SK-N-SH treated with all-trans-retinoic acid at 6 μM for 48 hours (cell line): ENCODE data around the gene RNU1-1.
"Not testable (repeated sequence)": the region's sequence is repeated elsewhere in the genome, so short reads cannot be mapped to it uniquely, and the experiment has no call there.

Source experiments
- ARNTL ChIP-seq: fragments of 450-650 bp; formaldehyde crosslinking; IDR thresholded peaks from 2 replicates; pipeline ENCODE4 v1.5.0; 2020; ENCODE audit warnings: low read depth, mild to moderate bottlenecking, moderate library complexity, borderline replicate concordance
- CSDC2 ChIP-seq: fragments of 250-450 bp; sonication (Bioruptor Pico); IDR thresholded peaks from 2 replicates; pipeline ENCODE4 v1.5.0; 2020; ENCODE audit warnings: mild to moderate bottlenecking, moderate library complexity
- GLIS3 ChIP-seq: fragments of 250-450 bp; sonication (Bioruptor Pico); IDR thresholded peaks from 2 replicates; pipeline ENCODE4 v1.5.0; 2020; ENCODE audit warnings: mild to moderate bottlenecking, moderate library complexity
- OSR1 ChIP-seq: fragments of 250-450 bp; sonication (Bioruptor Pico); IDR thresholded peaks from 2 replicates; pipeline ENCODE4 v1.8.0; 2022; ENCODE audit warnings: moderate library complexity, mild to moderate bottlenecking, inconsistent platforms
- RARB ChIP-seq: fragments of 250-450 bp; sonication (Bioruptor Pico); IDR thresholded peaks from 2 replicates; pipeline ENCODE4 v1.8.0; 2021; ENCODE audit warnings: mild to moderate bottlenecking, moderate library complexity
- SNAI2 ChIP-seq: fragments of 250-450 bp; sonication (Bioruptor Pico); IDR thresholded peaks from 2 replicates; pipeline ENCODE4 v1.5.0; 2020; ENCODE audit warnings: mild to moderate bottlenecking, moderate library complexity
- ZC3H10 ChIP-seq: fragments of 250-450 bp; sonication (Bioruptor Pico); IDR thresholded peaks from 2 replicates; pipeline ENCODE4 v1.5.1; 2021; ENCODE audit warnings: mild to moderate bottlenecking, moderate library complexity
- ZFP3 ChIP-seq: fragments of 250-450 bp; sonication (Bioruptor Pico); IDR thresholded peaks from 2 replicates; pipeline ENCODE4 v1.5.0; 2020; ENCODE audit warnings: mild to moderate bottlenecking, moderate library complexity
- ZFP30 ChIP-seq: fragments of 450-650 bp; formaldehyde crosslinking; IDR thresholded peaks from 2 replicates; pipeline ENCODE4 v1.5.0; 2022; ENCODE audit warnings: mild to moderate bottlenecking, moderate library complexity
- ZNF565 ChIP-seq: fragments of 450-650 bp; formaldehyde crosslinking; conservative IDR thresholded peaks from 2 replicates; pipeline ENCODE4 v1.5.0; 2020; ENCODE audit warnings: low read depth, mild to moderate bottlenecking, moderate library complexity
- ZNF70 ChIP-seq: fragments of 450-650 bp; formaldehyde crosslinking; IDR thresholded peaks from 2 replicates; pipeline ENCODE4 v1.5.0; 2020; ENCODE audit warnings: mild to moderate bottlenecking, moderate library complexity
- ZNF8 ChIP-seq: fragments of 450-650 bp; formaldehyde crosslinking; IDR thresholded peaks from 2 replicates; pipeline ENCODE4 v1.5.0; 2020; ENCODE audit warnings: mild to moderate bottlenecking, moderate library complexity
- TF ChIP-seq, protein P1 (sequence below): fragments of 250-450 bp; sonication (Bioruptor Pico); IDR thresholded peaks from 2 replicates; pipeline ENCODE4 v1.8.0; 2020; ENCODE audit warnings: mild to moderate bottlenecking, moderate library complexity, borderline replicate concordance
- TF ChIP-seq, protein P2 (sequence below): fragments of 250-450 bp; sonication (Bioruptor Pico); IDR thresholded peaks from 2 replicates; pipeline ENCODE4 v1.5.1; 2020; ENCODE audit warnings: low read depth, mild to moderate bottlenecking, moderate library complexity

DNA sequence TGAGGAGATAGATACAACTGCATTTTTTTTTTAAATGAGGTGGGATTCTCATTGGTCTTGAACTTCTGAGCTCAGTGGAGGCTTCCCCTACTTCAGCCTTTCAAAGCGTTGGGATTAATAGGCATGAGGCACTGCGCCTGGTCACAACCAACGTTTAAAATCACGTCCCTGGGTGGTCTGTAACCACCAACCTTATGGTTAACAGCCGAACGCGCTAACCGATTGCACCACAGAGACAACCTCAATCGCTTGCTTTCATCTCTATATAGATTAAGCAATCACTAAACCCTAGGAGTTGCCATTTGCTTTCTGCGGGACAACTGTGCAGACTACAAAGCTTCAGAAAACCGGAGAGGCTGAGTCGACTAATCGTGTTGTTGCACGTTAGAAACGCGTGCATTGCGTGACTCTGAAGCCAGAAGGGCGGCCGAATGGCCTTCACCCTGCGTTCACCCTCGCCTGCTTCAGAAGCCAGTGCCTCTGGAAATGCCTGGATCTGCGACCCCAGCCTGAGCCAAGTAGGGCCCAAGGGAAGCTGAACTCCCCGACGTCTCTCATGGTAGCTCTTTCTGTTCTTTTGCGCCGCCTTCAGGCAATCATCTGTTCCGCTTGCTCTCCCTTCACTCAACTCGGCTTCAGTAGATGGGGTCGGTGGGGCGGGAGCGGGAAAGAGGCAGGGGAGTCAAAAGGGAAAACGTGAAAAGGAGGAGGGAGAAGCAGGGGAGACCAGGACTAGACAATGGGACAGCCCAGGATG lies 18.3 kb upstream of the RNU1-1 start:
- TF ChIP-seq SNAI2 (CRISPR knock-in tag); CSDC2; ZC3H10 (CRISPR knock-in tag); RARB; ARNTL (CRISPR knock-in tag); ZFP30 (CRISPR knock-in tag); ZFP3 (CRISPR knock-in tag); ZNF8 (CRISPR knock-in tag); ZNF565 (CRISPR knock-in tag); OSR1 (CRISPR knock-in tag); GLIS3 (CRISPR knock-in tag); ZNF70 (CRISPR knock-in tag): not testable (repeated sequence)
- TF ChIP-seq, protein P1, sequence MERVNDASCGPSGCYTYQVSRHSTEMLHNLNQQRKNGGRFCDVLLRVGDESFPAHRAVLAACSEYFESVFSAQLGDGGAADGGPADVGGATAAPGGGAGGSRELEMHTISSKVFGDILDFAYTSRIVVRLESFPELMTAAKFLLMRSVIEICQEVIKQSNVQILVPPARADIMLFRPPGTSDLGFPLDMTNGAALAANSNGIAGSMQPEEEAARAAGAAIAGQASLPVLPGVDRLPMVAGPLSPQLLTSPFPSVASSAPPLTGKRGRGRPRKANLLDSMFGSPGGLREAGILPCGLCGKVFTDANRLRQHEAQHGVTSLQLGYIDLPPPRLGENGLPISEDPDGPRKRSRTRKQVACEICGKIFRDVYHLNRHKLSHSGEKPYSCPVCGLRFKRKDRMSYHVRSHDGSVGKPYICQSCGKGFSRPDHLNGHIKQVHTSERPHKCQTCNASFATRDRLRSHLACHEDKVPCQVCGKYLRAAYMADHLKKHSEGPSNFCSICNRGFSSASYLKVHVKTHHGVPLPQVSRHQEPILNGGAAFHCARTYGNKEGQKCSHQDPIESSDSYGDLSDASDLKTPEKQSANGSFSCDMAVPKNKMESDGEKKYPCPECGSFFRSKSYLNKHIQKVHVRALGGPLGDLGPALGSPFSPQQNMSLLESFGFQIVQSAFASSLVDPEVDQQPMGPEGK (CRISPR knock-in tag): not testable (repeated sequence)
- TF ChIP-seq, protein P2, sequence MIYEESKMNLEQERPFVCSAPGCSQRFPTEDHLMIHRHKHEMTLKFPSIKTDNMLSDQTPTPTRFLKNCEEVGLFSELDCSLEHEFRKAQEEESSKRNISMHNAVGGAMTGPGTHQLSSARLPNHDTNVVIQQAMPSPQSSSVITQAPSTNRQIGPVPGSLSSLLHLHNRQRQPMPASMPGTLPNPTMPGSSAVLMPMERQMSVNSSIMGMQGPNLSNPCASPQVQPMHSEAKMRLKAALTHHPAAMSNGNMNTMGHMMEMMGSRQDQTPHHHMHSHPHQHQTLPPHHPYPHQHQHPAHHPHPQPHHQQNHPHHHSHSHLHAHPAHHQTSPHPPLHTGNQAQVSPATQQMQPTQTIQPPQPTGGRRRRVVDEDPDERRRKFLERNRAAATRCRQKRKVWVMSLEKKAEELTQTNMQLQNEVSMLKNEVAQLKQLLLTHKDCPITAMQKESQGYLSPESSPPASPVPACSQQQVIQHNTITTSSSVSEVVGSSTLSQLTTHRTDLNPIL: not testable (repeated sequence)
